Activated T-cell treated with anti-CD3 and anti-CD28 coated beads for 4 hours (primary cell): ENCODE results near the gene CIB2.

Experiments used
- DNase-seq: peaks from one replicate; pipeline ENCODE4 v3.0.0-alpha.2; 2020

CIB2 gene

DNA sequence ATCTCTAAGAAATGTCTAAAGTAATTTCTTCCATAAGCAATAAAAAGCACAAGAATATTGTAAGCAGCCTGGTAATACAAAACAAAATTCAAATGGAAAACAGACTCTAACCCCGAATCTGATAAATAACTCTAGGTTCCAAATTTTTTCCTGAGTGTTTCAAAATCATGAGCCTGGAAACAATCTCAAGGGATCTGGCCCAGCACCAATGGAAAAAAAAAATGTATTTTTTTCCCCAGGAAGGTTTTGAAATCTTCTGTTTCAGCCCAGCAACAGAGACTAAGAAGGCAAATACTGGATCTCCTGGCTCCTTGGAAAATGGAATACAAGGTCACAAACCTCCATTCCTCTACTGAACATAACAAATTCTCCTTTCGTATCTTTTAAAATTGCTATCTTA is 66.7 kb downstream of the CIB2 start:
- DNase-seq: no peak

DNA sequence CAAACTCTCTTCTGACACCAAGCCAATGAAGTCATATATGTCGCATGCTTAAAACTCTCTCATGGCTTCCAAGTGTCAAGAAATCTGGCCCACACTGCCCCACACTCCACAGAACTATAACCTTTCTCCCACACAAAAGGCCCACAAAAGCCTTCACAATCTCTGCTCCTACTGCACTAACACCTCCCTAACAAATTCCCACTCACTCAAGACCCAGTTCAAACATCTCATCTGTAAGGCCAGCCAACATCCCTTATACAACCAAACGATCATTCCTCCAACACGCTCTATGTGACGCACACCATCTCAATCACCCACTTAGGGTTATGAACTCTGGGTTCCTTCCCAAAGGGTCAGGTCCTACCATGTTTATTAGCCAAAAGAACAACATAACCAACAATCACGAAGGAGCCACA is 67.3 kb downstream of the CIB2 start:
- DNase-seq: no peak

DNA sequence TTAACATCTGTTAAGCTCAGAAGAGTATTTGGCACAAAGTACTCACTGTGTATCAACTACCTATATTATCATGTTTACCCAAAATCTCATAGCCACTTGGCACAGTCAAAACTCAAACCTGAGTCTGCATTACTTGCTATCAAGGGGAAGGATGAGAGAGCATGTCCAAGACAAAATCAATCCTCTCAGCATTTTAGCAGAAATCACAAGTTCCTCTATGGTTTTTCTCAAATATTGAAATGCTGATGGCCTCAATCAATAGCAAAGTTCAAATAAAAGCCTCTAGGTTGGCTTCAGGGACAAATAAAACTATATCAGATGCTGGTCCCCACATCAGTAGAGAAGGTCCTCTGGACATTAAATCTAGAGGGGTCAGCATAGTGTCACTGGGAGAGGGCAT is 68.0 kb downstream of the CIB2 start:
- DNase-seq: no peak

DNA sequence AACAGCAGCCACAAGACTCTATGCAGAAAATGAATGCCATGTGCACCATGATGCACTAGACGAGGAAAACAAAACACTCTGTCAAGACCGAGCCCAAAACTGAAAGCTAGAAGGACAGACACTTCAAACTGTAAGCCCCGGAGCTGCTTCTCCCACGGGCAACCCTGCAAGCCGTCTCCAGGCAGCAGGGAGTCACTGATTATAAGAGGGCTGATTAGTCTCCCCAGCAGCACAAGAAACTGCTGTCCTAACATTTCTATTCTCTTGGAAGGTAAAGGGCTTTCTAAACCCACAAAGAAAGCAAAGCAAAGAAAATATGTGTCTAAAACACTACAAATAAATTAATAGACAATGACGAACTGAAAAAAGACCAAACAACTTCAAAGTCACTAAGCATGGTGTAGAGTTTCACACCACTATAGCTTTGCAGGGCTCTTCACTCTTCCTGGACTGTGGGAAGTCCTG is 69.2 kb downstream of the CIB2 start:
- no peak for DNase-seq

DNA sequence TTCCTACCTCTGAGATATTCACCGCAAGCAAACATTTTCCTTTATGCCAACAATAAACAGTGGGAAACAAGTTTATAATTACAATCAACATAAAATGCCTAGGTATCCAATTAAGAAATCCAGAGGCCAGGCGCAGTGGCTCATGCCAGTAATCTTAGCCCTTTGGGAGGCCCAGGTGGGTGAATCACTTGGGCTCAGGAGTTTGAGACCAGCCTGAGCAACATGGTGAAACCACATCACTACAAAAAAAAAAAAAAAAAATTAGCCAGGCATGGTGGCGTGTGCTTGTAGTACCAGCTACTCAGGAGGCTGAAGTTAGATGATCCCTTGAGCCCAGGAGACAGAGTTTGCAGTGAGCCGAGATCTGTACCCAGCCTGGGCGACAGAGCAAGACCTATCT is 71.0 kb downstream of the CIB2 start:
- DNase-seq: no peak

DNA sequence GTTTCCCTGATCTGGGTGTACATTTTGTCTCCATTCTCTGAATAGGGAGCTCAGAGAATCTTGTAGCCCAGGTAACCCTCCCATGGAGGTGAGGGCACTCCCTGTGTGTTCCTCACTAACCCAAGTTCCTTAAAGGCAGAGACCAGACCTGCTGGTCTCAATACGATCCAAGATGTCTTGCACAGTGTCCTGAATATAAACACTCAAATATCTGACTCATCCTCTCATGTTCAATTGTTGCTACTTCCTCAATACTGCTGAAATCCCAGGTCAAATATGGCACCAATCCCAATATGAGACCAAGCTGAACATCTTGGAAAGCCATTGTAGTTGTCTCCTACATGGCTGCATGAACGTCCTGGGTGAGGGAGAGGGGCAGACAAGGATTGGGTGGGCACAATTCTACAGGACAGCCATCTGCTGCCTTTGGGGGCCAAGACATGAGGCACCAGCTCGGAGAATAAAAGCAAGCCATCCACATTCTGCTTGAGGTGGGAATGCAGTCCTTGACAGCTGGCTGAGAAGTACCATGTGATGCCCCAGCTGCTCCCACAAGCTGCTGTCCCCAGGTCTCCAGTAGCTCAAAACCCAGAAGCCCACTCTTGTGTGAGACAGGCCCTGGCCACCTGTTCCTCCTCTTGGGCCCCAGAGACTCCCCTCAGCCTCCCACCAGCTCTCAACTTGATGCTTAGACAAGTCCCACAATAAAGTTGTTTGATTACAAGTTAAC is 72.0 kb downstream of the CIB2 start:
- DNase-seq: no peak

DNA sequence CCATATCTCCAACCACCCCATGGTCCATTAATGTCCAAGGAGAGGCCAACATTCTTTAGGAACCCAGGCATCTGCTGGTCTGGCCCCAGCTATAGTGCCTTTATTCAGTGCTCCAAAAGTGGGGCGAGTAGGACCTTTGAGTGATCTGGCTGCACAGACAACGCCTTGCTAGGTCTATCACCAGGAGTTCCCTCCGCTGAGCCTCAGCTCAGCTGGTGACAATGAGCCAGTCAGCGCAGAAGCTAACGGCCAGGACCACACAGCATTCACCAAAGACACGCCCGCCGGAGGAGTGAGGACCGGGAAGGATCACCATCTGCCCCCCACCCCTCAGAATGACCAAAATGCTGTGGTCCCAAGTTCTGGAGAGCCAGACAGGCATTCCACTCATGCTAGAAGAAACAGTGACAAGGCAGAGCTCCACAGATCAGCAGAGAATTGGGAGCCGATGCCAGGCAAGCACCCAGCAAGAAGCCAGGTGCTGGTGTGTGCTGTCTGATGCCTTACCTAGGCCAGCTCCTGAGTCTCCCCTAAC is 72.8 kb downstream of the CIB2 start:
- no peak for DNase-seq

DNA sequence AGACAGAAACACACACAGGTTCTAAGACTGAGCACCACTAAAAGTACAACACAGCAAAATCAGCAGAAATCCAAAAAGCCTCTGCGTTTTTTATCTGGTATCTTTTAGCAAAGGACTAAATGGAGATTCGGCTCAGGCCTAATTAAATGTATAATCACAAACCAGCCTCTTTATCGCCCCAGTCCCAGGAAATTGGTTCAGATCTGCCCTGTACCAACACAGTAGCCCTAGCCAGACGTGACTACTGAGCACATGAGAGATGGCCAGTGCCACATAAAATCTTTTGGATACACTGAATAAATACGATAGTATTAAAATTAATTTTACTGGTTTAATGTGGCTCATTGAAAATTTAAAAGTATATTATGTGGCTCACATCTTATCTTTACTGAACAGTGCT is 73.4 kb downstream of the CIB2 start:
- DNase-seq: no peak

DNA sequence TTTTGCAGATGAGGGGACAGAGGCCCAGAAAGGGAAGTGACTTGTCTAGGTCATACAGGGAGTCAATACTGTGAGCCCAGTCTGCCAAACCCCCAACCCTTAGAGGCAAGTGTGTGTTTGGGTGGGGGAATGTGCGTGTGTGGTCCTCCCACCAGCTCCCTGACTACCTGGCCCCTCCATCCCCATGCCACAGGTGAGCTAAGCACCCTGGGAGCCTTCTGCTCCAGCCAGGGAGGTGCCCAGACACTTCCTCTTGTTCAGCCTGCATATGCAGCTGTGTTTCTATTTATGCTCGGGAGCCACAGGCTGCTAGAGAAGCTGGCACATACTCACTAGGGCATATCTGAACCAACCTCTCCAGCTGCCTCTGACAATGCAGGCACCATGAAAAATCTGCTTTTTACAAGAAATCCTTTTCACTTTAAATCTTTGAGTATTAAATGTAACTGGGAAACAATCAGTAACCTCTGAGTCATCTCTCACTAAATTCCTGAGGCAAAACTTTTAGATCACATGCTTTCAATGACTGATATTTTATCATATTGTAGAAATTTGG is 74.5 kb downstream of the CIB2 start:
- DNase-seq: no peak

DNA sequence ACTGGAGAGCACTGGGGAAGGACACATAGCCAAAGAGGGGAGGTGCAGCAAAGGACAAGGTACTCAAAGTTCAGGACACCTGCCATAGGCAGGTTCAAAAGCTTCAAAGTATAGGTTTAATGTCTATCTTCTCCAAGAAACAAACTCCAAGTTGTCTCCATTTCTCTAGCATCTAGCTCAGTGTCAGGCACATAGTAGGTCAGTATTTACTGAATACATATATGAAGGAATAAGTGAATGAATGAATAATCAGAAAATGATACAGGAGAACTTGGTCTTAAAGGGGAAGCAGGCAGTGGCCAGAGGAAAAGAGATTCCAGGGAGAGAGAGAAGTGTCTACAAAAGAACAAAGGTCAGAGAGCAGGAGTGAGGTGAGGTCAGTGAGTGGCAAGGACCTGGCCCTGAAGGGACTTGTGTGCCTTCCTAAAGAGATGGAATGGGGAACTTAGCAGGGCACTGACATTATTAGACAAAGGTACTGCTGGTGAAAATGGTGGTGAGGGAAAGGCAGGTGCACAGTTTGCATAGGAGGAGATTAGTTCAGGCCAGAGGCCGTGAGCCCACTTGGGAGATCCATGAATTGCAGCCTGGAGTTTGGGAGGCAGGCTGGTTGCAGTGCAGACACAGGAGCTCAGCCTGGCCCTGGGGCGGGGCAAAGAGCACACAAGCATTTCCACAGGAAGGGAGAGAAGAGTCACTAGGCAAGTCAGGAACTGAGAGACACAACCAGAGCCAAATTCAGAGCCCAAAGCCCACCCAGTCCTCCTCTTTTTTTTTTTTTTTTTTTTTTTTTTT is 75.1 kb downstream of the CIB2 start:
- DNase-seq: no peak

DNA sequence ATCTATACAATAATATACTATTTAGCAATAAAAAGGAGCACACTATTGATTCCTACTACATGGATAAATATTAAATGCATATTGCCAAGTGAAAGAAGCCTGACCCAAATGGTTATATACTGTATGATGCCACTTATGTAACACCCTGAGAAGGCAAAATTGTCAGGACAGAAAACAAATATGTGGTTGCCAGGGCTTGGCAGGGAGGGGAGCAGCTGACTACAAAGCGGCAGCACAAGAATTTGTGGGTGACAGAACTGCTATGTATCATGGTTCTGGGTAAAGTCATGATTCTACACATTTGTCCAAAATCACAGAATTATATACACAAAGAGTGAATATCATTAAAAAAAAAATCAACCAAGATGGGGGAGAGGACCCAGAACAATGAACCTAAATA is 76.3 kb downstream of the CIB2 start:
- DNase-seq: no peak
